Caki2 (cell line): ENCODE measurements around the gene DCUN1D3. TPM values are rescaled to one million over a fixed set of nuclear protein-coding genes. Genes with fewer than 3 reads are reported as not detected.
"Not testable (repeated sequence)": the region's sequence is repeated elsewhere in the genome, so short reads cannot be mapped to it uniquely, and the experiment has no call there.

Experiments
- DNase-seq: peaks from one replicate; pipeline ENCODE4 v3.0.0-alpha.2; 2015; ENCODE audit warnings: low read depth
- in situ Hi-C: cut with HindIII; loops from 2 replicates; pipeline ENCODE4 v1.10.0; 2016; ENCODE audit warnings: low sequenced_read_pairs, low pct_unique_long_range_greater_than_20kb, mixed read lengths
- total RNA-seq: library from RNA; depleted of rRNA; stranded (reverse); fragments of >200 nt; shearing (Covaris generic); gene quantifications from 2 replicates; pipeline ENCODE4 v1.2.3, GENCODE V29; 2014; ENCODE audit warnings: low replicate concordance; rRNA removed

Gene DCUN1D3
- total RNA-seq, result 5.1 and 9.8 TPM in 2 replicates

DNA sequence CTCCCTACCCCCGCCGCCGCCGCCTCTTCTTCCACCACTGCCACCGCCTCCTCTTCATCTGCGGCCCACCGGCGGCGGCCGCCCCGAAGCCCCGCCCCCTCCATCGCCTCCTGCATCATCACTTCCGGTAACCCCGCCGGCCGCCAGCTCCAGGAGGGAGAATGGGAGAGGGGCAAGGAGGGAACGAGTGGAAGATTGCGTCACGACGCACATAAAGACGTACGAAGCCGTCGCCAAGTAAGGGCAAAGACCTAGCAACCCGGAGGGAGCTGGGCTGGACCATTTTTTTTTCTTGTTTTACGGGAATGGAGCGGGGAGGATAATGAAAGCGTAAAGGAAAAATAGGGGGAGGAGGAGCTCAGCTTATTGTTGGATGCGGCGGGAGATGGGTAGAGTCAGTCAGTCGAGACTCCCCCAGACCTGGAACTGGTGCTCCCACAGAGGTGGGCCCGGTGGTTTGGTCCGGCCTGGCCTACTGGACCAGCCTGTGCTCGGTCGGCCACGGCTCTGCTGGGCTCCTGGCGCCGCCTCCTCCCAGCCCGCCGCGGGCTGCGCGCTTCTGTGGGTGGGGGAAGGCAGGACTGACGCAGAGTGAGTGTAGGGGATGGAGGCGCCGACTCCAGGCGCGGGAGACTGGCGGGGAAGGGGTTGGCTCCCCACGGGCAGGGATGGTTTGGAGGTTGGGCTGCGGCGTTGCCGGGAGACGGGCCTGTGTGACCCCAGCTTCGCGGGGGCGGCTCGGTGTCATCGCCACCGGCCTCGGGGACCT lies at the start of gene DCUN1D3, which contains the start of gene LYRM1:
Gene DCUN1D3, minus strand, starts transcription at position 60 of the 769 bp plus-strand sequence. CDS start 37,820 bp downstream, outside the sequence.
Gene LYRM1, plus strand, starts transcription at position 473 of the 769 bp plus-strand sequence. CDS start 14,785 bp downstream, outside the sequence.
- peak; percentile 98 for DNase-seq
- in situ Hi-C loops, result no loop called here

DNA sequence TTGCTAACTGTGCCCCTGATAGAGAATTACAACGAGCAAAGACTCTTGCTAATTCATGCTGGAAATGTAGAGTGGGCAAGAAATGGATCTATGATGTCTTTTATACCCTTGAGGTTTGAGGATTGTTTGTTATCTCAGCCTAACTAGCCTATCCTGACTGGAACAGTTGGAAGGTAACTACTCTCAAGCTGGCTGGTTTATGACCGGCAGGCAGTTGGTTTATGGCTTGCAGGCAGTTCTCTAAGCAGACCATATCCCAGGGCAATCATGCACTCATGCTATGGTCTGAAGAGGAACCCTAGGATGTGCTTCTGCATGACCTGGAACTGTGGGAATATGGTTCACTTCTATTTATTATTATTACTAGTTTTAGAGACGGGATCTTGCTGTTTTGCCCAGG lies 49.5 kb upstream of the DCUN1D3 start:
- in situ Hi-C loops, result no loop called here
- no peak for DNase-seq

- no peak for DNase-seq
- in situ Hi-C loops, result no loop called here
These were observed 48.3 kb upstream of the DCUN1D3 start for GRCh38 chr16:20948444-20948843.

- no peak for DNase-seq
- in situ Hi-C loops, result no loop called here
These were observed 46.0 kb upstream of the DCUN1D3 start for GRCh38 chr16:20946015-20946629.

DNA sequence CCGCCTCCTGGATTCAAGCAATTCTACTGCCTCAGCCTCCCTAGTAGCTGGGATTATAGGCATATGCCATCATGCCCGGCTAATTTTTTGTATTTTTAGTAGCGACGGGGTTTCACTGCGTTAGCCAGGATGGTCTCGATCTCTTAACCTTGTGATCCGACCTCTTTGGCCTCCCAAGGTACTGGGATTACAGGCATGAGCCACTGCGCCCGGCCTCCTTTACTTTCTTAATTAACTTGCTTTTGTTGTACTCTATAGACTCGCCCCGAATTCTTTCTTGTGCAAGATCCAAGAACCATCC lies 45.4 kb upstream of the DCUN1D3 start:
- DNase-seq, in situ Hi-C loops: not testable (repeated sequence)

DNA sequence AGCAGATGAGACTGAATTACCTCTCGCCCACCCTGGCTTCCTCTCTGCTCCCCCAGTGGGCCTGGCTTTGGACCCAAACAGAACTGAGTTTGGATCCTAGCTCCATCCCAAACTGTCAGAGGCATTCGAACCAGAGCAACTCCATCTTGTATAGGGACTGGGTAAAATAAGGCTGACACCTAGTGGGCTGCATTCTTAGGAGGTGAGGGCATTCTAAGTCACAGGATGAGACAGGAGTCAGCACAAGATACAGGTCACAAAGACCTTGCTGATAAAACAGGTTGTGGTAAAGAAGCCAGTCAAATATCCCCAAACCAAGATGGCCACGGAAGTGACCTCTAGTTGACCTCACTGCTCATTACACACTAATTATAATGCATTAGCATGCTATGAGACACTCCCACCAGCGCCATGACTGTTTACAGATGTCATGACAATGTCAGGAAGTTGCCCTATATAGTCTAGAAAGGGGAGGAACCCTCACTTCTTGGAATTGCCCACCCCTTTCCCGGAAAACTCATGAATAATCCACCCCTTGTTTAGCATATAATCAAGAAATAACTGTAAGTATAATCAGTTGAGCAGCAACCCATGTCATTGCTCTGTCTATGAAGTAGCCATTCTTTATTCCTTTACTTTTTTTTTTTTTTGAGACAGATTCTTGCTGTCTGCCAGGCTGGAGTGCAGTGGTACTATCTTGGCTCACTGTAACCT lies 44.9 kb upstream of the DCUN1D3 start:
- in situ Hi-C loops, result no loop called here
- peak; percentile 6 for DNase-seq

GRCh38 chr16:20942256-20942655 lies 42.1 kb upstream of the DCUN1D3 start:
- in situ Hi-C loops, result no loop called here

GRCh38 chr16:20941636-20941926 lies 41.4 kb upstream of the DCUN1D3 start:
- DNase-seq, result no peak
- in situ Hi-C loops, result no loop called here

More at GRCh38 chr16:20942256-20942655, 42.1 kb upstream of the DCUN1D3 start:
- no peak for DNase-seq

GRCh38 chr16:20940871-20941635 lies 40.9 kb upstream of the DCUN1D3 start:
- no peak for DNase-seq
- in situ Hi-C loops, result no loop called here

DNA sequence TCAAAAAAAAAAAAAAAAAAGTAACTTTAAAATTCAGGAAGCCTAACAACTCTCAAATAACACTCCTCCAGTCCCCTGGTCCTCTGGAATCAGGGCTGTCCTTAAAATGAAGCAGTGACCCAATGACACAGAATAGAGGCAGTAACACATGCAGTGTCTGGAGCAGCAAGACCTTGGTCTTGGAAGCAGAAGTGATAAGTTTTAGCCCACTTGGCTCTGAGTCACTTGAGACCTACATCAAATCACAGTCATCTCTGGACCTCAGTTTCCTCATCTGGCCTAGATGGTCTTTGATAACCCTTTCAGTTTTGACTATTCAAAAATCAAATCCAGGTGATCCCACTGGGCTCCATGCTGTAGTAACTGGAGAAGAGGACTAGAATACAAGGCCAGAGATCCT lies 39.5 kb upstream of the DCUN1D3 start:
- DNase-seq, result no peak
- in situ Hi-C loops, result no loop called here

DNA sequence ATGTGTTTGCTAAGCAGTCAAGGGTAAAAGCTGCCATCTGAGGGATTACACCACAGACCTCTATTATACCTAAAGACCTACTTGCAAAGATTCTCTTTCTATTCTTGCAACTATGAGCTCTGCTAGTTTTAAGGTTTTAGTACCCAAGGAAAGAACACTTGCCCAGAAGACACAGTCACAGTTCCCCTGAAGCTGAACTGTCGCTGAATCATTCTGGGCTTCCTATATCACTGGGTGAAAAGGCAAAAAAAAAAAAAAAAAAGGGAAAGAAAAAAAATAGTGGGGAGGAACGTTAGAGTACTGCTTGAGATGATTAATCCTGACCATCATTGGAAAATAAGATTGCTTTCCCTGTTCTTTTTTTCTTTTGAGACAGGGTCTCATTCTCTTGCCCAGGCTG lies 38.3 kb upstream of the DCUN1D3 start:
- in situ Hi-C loops, result no loop called here
- DNase-seq, result peak; percentile 63

GRCh38 chr16:20937736-20938135 lies 37.6 kb upstream of the DCUN1D3 start:
- in situ Hi-C loops, result no loop called here
- DNase-seq, result no peak

GRCh38 chr16:20933589-20933988 lies 33.4 kb upstream of the DCUN1D3 start:
- in situ Hi-C loops, result no loop called here
- no peak for DNase-seq

GRCh38 chr16:20931066-20931600 lies 31.0 kb upstream of the DCUN1D3 start:
- no peak for DNase-seq
- in situ Hi-C loops, result no loop called here

- in situ Hi-C loops, result no loop called here
- DNase-seq, result no peak
These were observed 30.2 kb upstream of the DCUN1D3 start for GRCh38 chr16:20930365-20930690.

DNA sequence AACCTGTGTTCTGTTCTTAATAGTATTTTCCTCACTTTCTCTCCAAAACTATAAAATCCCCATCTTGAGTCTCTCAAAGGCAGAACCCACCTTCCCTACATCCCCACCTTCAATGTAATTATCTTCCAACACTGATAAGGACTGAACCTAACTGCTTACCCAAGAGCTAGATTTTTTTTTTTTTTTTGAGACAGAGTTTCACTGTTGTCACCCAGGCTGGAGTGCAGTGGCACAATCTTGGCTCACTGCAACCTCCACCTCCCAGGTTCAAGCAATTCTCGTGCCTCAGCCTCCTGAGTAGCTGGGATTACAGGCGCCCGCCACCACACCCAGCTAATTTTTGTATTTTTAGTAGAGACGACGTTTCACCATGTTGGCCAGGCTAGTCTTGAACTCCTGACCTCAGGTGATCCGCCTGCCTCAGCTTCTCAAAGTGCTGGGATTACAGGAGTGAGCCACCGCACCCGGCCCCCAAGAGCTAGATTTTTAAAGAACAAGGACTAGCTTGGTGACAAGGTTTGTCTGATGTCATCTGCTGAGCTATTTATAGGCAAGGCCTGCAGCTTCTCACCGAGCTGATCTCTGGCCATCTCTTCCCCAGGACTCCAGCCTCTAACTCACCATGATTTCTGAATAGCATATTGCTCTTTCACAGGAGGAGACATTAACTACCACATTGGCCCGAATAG lies 29.7 kb upstream of the DCUN1D3 start:
- in situ Hi-C loops, DNase-seq: not testable (repeated sequence)

DNA sequence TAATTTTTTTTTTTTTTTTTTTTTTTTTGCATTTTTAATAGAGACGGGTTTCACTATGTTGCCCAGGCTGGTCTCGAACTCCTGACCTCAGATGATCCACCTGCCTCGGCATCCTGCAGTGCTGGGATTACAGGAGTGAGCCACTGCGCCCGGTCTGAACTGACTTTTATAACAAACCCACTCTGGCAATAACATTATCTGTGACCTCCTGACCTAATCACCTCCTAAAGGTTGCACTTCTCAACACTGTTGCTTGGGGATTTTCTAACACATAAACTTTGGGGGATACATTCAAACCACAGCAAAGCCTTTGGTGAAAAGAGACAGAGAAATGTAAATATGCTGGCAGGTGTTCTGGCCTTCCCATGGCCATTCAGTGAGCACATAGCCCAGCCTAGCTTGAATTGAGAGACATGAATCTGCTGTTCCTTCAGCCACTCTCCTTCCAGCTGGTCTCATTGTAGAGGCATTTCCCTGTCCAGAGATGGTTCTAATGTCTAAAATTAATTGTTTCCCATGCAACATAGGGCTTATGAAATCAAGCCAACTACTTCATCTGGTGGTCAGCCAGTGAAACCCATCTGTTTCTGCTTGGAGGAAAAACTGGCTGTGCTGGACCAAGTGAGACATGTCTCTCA lies 28.7 kb upstream of the DCUN1D3 start:
- in situ Hi-C loops, result no loop called here
- no peak for DNase-seq

DNA sequence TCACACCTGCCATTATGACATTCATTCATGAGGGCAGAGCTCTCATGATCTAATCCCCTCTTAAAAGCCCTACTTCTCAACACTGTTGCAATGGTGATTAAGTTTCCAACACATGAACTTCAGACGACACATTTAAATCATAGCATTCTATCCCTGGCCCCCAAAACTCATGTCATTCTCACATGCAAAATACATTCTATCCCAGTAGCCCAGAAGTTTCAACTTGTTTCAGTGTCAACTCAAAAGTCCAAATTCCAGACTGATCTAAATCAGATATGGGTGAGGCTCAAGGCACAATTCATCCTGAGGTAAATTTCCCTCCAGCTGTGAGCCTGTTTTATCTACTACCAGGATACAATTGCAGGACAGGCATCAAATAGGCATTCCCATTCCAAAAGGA lies 25.6 kb upstream of the DCUN1D3 start:
- no peak for DNase-seq
- in situ Hi-C loops, result no loop called here
